GM19328 (cell line): ENCODE data around the gene KCMF1.

ENCODE experiments used
- ATAC-seq: cut with Tn5 transposase; IDR thresholded peaks from one replicate; pipeline ENCODE4 v1.9.1; 2021; ENCODE audit warnings: mild to moderate bottlenecking, moderate library complexity; ENCODE audit not compliant: unreplicated experiment

Gene KCMF1

GRCh38 chr2:84972932-84973331 lies 2.0 kb downstream of the KCMF1 start:
- no peak for ATAC-seq

- no peak for ATAC-seq
Observed at GRCh38 chr2:84980263-84980983, 9.5 kb downstream of the KCMF1 start.

GRCh38 chr2:84986018-84986417 lies 15.1 kb downstream of the KCMF1 start:
- ATAC-seq, result no peak

GRCh38 chr2:84989422-84989821 lies 18.5 kb downstream of the KCMF1 start:
- ATAC-seq, result no peak

GRCh38 chr2:84989927-84990326 lies 19.0 kb downstream of the KCMF1 start:
- ATAC-seq, result no peak

- ATAC-seq, result no peak
Observed at GRCh38 chr2:84991404-84992160, 20.6 kb downstream of the KCMF1 start.

GRCh38 chr2:84995826-84996225 lies 24.9 kb downstream of the KCMF1 start:
- no peak for ATAC-seq

GRCh38 chr2:84996909-84997308 lies 25.9 kb downstream of the KCMF1 start:
- no peak for ATAC-seq

- no peak for ATAC-seq
Observed at GRCh38 chr2:84999553-84999955, 28.6 kb downstream of the KCMF1 start.

GRCh38 chr2:85001595-85001994 lies 30.6 kb downstream of the KCMF1 start:
- ATAC-seq, result no peak

- no peak for ATAC-seq
Observed at GRCh38 chr2:85002534-85002933, 31.6 kb downstream of the KCMF1 start.

- no peak for ATAC-seq
Observed at GRCh38 chr2:85008252-85008651, 37.3 kb downstream of the KCMF1 start.

GRCh38 chr2:85009019-85009618 lies 38.2 kb downstream of the KCMF1 start:
- no peak for ATAC-seq

GRCh38 chr2:85010404-85010803 lies 39.4 kb downstream of the KCMF1 start:
- ATAC-seq, result no peak

GRCh38 chr2:85011098-85011497 lies 40.1 kb downstream of the KCMF1 start:
- ATAC-seq, result no peak

- no peak for ATAC-seq
Observed at GRCh38 chr2:85011747-85012146, 40.8 kb downstream of the KCMF1 start.

- ATAC-seq, result no peak
Observed at GRCh38 chr2:85012431-85012830, 41.5 kb downstream of the KCMF1 start.

- no peak for ATAC-seq
Observed at GRCh38 chr2:85012855-85013254, 41.9 kb downstream of the KCMF1 start.

GRCh38 chr2:85015653-85016360 lies 44.8 kb downstream of the KCMF1 start:
- no peak for ATAC-seq

- no peak for ATAC-seq
Observed at GRCh38 chr2:85016446-85016845, 45.5 kb downstream of the KCMF1 start.

- ATAC-seq, result no peak
Observed at GRCh38 chr2:85017411-85018048, 46.6 kb downstream of the KCMF1 start.
